GM21576 (cell line): ENCODE data around the gene MRO.
"Not testable (repeated sequence)": the region's sequence is repeated elsewhere in the genome, so short reads cannot be mapped to it uniquely, and the experiment has no call there.

ENCODE experiments used
- ATAC-seq: cut with Tn5 transposase; IDR thresholded peaks from one replicate; pipeline ENCODE4 v1.9.1; 2021; ENCODE audit warnings: mild to moderate bottlenecking, moderate library complexity; ENCODE audit not compliant: unreplicated experiment

The MRO gene

DNA sequence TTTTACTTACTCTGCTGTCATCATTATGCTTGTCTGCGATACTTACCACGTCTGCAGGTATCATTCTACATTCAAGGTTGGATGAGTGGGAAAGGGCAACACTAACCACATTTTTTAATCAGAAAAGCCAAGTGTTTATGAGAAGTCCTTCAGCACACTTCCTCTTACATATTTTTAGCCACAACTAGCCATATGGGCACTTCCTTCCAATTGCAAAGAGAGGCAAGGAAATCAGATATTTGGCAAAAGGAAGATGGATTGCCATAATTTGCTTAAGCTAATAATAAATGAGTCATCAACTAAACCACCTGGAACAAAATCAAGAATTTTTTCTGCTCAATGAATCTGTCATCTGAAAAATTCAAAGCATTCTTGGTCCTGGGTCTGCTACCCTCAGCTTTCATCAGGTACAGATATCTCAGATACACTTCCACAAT is 16.7 kb upstream of the MRO start:
- no peak for ATAC-seq

DNA sequence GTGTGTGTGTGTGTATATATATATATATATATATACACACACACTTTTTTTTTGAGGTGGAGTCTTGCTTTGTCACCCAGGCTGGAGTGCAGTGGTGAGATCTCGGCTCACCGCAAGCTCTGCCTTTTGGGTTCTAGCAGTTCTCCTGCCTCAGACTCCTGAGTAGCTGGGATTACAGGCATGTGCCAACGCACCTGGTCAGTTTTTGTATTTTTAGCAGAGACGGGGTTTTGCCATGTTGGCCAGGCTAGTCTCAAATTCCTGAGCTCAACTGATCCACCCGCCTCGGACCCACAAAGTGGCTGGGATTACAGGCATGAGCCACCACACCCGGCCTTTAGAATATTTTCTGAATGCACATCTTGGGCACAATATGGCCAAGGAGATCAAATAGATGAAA is 13.7 kb upstream of the MRO start:
- ATAC-seq: not testable (repeated sequence)

DNA sequence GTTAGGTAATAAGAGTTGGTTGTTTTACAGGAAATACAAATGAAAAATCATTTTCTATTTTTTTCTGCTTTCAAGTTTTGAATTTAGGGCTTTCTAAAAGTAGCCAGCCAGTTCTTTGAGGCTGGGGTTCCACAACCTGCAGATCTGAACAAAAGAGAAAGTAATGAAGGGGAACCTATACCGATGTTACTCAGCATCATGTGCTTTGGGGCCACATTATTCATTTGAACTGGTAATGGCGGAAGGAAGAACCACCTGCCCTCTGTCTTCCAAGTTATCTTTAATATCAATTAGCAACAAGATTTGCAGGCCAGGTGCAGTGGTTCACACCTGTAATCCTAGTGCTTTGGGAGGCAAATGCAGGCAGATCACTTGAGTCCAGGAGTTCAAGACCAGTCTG is 12.9 kb upstream of the MRO start:
- peak; percentile 69 for ATAC-seq

DNA sequence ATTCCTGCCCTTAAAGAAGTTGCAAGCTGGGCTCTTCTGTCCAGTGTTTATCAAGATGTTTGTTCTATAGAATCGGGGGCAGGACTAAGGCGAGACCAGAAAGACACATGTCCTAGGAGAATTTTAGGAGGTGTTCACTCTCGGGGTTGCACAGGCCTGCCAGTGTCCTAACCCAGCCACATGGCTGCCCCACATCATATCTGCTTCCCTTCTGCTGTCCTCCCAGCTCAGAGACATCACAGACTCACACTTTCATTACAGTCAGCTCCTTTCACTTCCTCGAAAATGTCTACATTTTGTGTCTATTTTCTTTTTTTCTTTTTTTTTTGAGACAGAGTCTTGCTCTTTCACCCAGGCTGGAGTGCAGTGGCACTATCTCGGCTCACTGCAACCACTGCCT is 10.7 kb upstream of the MRO start:
- ATAC-seq: peak; percentile 73

DNA sequence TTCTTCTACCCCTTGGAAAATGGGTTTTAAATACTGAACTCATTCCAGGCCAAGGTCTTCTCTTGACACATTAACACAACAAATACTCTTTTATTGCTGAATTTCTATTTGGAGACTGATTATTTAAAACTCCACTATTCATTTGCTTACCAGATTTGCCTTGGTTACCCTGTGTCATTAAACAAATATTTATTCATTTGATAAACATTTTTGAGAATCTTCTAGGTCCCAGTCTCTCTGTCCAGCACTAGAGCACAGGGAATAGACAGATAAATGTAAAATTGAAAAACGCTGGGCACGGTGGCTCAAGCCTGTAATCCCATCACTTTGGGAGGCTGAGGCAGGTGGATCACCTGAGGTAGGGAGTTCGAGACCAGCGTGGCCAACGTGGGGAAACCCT is 9.8 kb upstream of the MRO start:
- ATAC-seq: no peak

DNA sequence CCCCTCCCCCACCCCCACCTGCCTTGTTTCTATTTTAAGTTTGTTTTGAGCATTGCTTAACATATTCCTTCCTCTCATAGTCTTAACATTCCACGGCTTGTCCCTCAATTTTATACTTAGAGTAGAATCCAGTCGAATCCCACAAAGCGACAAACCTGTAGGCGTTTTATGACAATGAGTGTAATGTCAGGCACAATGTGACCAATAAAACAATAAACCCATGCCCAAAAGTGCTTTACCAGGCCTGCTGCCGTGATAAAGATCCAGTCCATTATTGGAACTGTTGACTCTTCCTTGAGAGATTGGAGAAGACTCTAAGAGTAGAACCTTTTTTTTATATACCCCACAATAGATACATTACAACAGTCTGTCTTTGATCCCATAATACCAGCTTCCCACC is 6.2 kb upstream of the MRO start:
- ATAC-seq: no peak

DNA sequence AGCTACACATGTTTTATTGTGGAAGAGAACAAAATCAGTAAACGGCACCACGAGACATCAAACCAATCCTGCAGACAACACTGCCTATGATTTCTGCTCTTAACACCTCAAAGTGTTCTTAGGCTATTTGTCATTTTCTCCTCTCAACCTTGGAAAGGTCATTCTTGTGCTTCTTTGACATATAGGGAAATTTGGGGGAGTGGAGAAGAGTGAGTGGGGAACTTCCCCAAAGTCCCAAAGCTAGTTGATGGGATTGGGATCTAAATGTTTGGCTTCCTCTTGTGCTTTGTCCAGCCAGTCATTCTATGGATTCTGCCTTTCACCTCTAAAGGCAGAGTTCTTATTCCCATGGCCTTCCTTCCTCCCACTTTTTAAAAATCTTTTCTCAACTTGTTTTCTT is 5.8 kb upstream of the MRO start:
- ATAC-seq: no peak

DNA sequence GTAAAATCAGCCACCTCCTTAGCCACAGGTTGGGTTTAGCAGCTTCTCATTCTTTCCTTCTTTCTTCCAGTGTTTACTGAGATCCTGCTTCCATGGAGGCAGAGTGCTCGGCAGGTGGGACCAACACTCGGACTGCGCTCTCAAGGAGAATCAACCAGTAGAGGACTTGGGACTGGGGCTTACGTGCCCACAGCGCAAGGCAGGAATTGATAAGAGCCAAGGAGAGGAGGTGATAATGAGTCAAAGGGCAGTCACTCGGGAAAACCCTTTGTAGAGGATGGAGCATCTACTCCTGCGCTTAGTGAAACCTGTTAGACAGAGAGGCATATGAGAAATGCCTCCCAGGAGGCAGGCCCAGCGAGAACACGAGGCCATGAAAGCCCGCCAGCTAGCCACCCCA is 2.9 kb upstream of the MRO start:
- ATAC-seq: no peak

DNA sequence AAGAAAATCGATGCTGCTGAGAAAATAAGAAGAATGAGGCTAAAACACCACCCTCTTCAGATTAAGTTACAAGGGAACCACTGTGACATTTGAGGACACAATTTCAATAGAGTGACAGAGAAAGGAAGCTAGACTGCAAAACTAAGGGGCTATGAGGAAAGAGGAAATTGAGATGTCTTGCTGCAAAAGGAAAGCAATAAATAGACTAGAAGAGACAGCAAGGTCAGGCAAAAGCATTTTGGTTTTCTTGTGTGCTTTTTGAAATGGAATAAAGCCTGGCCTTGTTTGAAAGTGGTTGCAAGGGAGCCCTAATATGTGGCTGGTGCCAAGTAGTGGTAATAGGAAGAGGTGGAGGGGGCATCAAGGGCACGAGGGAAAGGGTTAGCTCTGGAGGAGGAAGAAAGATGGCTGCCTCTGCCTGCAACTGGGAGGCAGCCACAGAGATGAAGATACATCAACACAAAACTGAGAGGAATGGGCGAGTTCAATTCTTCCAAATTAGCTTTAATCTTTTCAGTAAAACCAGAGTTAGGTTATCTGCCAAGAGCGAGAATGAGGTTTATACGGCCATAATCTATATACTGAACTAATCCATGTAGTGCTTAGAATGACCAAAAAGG is 1.2 kb upstream of the MRO start:
- no peak for ATAC-seq

DNA sequence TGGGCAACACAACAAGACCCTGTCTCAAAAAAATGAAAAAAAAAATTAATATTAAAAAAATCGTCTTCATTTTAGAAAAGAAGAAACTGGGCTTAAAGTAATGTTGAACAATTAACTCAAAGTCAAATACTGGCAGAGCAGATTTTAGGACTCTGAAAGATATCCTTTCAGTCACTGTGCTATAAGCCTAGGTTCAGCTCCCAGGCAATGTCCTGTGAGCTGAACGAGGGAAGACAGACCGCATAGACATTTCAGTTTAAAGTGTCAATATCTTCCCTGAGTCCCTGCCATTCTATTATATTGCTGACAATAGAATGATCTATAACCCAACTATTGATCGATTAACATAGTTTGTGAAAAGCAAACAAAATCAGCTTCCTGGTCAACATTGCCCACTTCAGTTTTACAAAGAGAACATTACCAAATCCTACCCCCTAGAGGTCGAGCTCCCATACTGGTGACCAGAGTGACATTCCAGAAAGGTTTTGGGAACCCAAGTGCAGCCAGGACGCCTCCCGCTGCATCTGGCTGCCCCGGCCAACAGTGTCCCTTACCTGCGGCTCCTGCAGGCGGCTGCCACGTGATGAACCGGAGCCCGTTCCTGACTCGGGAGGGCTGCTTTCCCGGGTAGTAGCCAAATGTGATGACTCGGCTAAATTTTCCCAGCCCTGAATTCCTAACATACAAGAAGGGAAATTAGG is 639 bp downstream of the MRO start:
- no peak for ATAC-seq

DNA sequence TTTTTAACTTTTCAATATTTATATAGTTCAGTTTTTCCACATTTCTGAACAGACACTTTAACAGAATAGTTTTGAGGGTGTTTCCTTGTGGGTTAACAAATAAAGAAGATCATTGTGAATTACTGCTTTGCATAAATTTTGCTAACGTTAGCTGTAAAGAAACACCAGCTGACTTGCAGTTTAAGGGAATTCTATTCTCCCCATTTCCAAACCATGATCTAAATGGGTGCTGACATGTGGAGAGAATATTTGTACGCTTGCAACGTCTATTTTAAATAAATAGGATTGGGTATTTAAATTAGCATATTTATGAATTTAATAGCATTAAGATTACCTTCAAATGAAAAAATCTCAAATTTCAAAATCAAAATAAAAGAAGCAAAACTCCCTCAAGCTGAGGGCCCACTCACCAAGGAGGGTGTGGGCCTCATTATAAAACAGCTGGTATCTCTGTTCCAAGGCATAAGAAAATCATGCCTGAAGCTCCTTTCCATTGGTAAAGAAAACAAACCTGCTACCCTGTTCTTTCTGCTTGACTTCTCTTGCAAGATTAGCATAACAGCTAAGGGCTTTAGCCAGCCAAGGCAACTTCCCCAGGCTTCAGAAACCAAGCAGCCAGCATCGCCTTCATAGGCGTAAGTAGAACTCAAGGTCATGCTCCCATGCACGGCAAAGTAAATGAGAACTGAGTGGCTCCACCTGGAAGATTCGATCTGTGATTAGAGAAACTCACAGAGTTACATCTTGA is 3.2 kb downstream of the MRO start:
- ATAC-seq: peak; percentile 48

DNA sequence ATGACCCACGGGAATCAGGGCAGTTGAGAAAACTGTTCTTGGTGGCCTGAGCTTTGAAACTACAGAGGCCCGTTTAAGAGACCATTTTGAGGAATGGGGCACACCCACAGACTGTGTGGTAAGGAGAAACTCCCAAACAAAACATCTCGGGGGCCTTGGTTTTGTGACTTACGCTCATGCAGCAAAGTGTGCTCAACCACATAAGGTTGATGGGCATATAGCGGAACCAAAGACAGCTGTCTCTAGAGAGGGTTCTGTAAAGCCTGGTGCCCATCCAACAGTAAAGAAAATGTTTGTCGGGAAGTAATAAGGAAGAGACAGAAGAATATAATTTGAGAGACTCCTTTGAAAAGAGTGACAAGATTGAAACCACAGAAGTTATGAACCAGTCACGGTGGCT is 5.4 kb downstream of the MRO start:
- ATAC-seq: no peak

DNA sequence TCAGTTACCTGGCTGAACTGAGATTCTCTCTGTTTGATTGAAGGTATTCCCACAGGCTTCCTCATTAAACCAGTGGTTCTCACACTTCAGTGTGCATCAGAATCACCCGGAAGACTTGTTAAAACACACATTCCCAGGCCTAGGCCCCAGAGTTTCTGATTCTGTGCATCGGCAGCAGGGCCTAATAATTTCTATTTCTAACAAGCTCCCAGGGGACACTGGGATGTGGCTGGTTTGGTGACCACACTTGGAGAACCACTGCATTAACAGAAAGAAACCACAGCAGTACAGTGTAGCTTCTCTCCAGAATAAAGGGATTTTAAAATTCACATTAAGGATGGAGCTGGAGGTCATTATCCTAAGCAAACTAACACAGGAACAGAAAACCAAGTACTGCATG is 6.5 kb downstream of the MRO start:
- ATAC-seq: no peak

DNA sequence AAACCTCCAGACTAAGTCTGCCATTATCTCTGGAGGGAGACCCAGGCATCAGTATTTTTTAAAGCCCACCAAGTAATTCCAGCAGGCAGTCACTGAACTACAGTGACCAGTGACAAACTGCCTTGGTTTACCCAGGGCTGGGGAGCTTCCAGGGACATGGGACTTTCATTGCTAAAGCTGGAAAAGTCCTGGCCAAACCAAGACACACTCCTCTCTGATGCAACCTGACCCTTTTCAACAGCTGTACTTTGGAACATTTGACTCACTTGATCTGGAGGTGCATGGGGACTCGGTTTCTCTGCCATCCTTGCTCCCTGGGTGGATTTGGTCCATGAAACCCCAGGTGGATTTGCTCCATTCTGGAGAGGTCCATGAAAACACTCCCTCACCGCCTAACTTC is 7.0 kb downstream of the MRO start:
- no peak for ATAC-seq

DNA sequence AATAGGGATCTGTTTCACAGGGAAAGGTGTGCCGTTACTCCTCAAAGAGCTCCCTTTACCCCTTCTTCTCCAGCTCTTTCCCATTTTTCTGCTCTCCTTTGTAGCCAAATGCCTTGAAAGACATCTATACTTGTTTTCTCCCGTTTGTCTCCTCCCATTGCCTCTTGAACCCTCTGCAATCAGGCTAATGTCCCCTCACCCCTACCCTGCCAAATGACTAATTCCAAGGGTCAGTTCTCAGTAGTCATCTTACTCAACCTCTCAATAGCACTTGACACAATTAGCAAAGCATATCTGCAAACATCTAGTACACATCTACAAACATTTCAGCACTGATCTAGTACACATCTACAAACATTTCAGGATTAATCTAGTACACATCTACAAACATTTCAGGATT is 12.6 kb downstream of the MRO start:
- no peak for ATAC-seq

DNA sequence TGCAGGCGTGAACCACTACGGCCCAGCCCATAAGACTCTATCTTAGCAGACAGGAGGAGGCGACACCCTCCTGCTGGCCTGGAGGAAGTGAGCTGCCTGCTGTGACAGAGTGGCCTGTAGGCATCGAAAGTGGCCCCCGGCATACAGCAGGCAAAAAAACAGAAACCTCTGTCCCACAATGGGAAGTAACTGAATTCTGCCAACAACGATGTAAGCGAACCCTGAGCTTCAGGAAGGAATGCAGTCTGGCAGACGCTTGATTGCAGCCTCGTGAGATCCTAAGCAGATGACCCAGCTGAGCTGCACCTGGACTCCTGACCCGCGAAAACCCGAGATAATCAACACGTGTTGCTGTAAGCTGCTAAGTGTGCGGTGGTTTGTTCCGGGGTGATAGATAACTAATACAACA is 13.6 kb downstream of the MRO start:
- ATAC-seq: peak; percentile 66

DNA sequence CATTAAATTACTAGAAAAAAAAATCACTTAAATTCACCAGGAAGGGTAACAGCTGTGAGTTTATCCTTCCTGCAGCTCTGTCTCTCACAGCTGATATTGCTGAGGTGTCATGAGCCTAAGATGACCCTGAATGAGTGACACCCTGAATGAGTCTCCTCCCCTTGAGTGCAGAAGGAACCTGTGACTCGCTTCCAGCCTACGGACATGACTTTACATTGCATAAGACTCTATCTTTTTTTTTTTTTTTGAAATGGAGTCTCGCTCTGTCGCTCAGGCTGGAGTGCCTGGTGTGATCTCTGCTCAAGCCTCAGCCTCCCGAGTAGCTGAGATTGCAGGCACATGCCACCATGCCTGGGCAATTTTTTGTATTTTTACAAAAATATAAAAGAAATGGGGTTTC is 14.1 kb downstream of the MRO start:
- no peak for ATAC-seq

DNA sequence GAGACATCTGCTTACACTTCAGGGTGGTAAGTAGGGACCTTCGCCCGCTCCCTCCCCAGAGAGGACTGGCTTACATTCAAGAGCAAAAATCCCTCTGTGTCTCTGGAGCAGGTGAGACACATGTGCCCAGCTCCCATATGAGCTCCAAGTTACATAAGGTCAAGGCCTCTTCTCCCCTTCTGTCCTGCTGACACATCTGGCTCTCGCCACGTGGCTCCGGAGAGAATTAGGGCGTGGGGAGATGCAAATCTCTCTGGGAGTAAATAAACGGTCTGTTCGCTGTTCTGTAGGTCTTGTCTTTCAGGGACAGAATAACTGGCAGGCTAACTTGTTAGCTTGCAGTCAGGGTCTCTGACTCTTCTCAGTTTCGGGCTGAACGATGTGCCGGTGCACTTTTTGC is 16.2 kb downstream of the MRO start:
- ATAC-seq: no peak

DNA sequence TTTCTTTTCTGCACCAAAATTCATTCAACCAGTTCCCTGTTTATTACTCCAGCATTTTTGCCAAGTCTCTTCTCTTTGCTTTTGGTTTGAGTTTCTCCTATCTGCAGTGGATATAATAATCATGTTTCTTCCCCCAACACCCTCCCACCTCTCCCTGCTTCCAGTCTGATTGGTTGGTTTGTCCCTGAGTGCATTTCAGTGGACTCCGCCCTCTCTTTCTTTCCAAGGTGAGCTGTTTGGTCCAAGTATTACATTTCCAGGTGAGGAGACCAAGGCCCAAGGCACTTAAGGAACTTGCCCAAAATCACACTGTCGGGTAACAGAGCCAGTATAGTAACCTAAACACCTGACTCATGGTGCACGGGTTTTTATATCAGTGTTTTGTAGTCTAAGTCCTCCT is 17.7 kb downstream of the MRO start:
- no peak for ATAC-seq

DNA sequence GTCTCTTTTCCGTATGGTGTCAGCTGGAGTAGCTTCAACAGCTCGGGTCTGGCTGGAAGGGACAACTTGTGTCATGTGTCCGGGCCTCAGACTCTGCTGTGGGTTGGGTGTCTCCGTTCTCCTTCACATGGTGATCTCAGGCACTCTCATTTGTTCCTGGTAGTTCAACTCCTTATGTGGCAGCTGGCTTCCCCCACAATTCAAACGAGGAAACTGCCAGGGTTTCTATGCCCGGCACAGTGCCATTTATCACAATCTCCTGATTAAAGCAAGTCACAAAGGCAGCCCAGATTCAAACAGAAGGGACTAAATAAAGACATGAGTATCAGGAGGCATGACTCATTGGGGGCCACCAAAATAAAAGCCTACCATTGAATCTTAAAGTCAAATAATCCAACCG is 22.7 kb downstream of the MRO start:
- ATAC-seq: no peak

DNA sequence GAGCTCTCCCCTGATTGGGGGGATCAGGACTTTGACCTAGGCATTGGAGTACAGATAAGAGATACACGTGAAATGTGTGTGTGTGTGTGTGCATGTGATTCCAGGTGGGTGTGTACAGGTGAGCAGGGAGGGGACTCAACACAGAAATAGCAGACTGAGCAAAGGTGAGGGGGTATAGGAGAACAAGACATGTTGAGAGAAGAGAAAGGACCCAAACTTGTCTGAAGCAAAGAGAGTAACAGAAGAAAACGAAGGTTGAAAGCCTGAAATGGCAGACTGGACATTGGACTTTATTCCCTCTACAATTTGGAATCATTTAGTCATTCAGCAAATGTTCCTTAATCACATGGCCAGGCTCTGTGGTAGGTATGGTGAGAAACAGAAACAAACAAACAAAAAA is 23.3 kb downstream of the MRO start:
- no peak for ATAC-seq
